K562 (cell line): ENCODE data around the gene ADGRG1. TPM values are rescaled to one million over a fixed set of nuclear protein-coding genes. Genes with fewer than 3 reads are reported as not detected.

ENCODE experiments used
- CHD2 ChIP-seq: IDR thresholded peaks from 2 replicates; pipeline ENCODE4 v1.6.1; 2011; ENCODE audit warnings: low read depth, low read length
- GATAD2B ChIP-seq: fragments of 450-650 bp; IDR thresholded peaks from 2 replicates; pipeline ENCODE4 v1.6.1; 2017; ENCODE audit warnings: mild to moderate bottlenecking, borderline replicate concordance
- HNRNPUL1 ChIP-seq: fragments of 200-400 bp; formaldehyde crosslinking; IDR thresholded peaks from 2 replicates; pipeline ENCODE4 v1.6.1; 2017; ENCODE audit warnings: low read length
- LARP7 ChIP-seq: fragments of 450-650 bp; IDR thresholded peaks from 2 replicates; pipeline ENCODE4 v1.6.1; 2016
- NR1H2 ChIP-seq: sonication (generic); formaldehyde crosslinking; IDR thresholded peaks from 2 replicates; pipeline ENCODE4 v1.4.0; 2020; ENCODE audit warnings: mild to moderate bottlenecking, missing genetic modification reagents
- NRF1 ChIP-seq, 2 experiments: fragments of 450-650 bp; IDR thresholded peaks in 1 of 2; conservative IDR thresholded peaks in 1 of 2; 2 replicates each; pipeline ENCODE4 v1.6.1; 2014; ENCODE audit warnings: mild to moderate bottlenecking in 2 of 2
- RBM17 ChIP-seq: fragments of 200-400 bp; formaldehyde crosslinking; IDR thresholded peaks from 2 replicates; pipeline ENCODE4 v1.6.1; 2017; ENCODE audit warnings: low read depth, mild to moderate bottlenecking, low read length, borderline replicate concordance
- THRAP3 ChIP-seq: fragments of 450-650 bp; IDR thresholded peaks from 2 replicates; pipeline ENCODE4 v1.6.1; 2016; ENCODE audit warnings: mild to moderate bottlenecking, inconsistent platforms, borderline replicate concordance
- ZBTB8A ChIP-seq: fragments of 450-650 bp; IDR thresholded peaks from 2 replicates; pipeline ENCODE4 v1.6.1; 2018; ENCODE audit warnings: mild to moderate bottlenecking, moderate library complexity; ENCODE audit not compliant: partially characterized antibody
- ZFP30 ChIP-seq: fragments of 250-450 bp; sonication (Bioruptor Pico); IDR thresholded peaks from 2 replicates; pipeline ENCODE4 v1.8.0; 2022; ENCODE audit warnings: moderate library complexity, mild to moderate bottlenecking, inconsistent platforms, borderline replicate concordance
- ZNF224 ChIP-seq: sonication (generic); formaldehyde crosslinking; IDR thresholded peaks from 2 replicates; pipeline ENCODE4 v1.8.0; 2022; ENCODE audit warnings: mild to moderate bottlenecking, missing genetic modification reagents
- ZNF57 ChIP-seq: fragments of 450-650 bp; formaldehyde crosslinking; IDR thresholded peaks from 2 replicates; pipeline ENCODE4 v1.4.0; 2020; ENCODE audit warnings: mild to moderate bottlenecking, moderate library complexity
- ZNF583 ChIP-seq: fragments of 250-450 bp; sonication (Bioruptor Pico); IDR thresholded peaks from 2 replicates; pipeline ENCODE4 v1.4.0; 2020
- ZNF830 ChIP-seq: fragments of 250-450 bp; sonication (Bioruptor Pico); IDR thresholded peaks from 2 replicates; pipeline ENCODE4 v1.5.0; 2021; ENCODE audit warnings: mild to moderate bottlenecking
- polyA plus RNA-seq, 8 experiments: library from polyadenylated mRNA; depleted of rRNA in 4 of 8; stranded (reverse) in 5 of 8; unstranded in 3 of 8; fragments of >200 nt; fragmentation: Nextera tagmentation in 2 of 8; fragmentation: Illumina TruSeq in 1 of 8; extraction: Ambion mirVana in 2 of 8; extraction: Trizol in 1 of 8; gene quantifications; 2 replicates each; pipeline versions ENCODE4 v1.2.1 to v1.2.3, GENCODE V29; 2011 to 2014; ENCODE audit warnings: inconsistent platforms in 1 of 8, missing spikeins in 1 of 8
- total RNA-seq, 7 experiments: library from RNA; depleted of rRNA in 6 of 7; stranded (reverse); fragments of >200 nt in 6 of 7; fragmentation: Illumina TruSeq in 2 of 7; extraction: Trizol in 2 of 7; gene quantifications; 2 replicates each; pipeline versions ENCODE4 v1.2.1 to v1.2.3, GENCODE V29; 2011 to 2021; ENCODE audit warnings: low replicate concordance in 1 of 7
- TF ChIP-seq, protein P1 (sequence below): fragments of 200-800 bp; sonication (Bioruptor generic); IDR thresholded peaks from 2 replicates; pipeline ENCODE4 v1.6.1; 2016; ENCODE audit warnings: missing genetic modification characterization, missing compliant biosample characterization
- TF ChIP-seq, protein P2 (sequence below): fragments of 250-450 bp; sonication (Bioruptor Pico); IDR thresholded peaks from 2 replicates; pipeline ENCODE4 v1.8.0; 2021; ENCODE audit warnings: moderate library complexity, mild to moderate bottlenecking, inconsistent platforms
- TF ChIP-seq, protein P3 (sequence below): fragments of 450-650 bp; IDR thresholded peaks from 2 replicates; pipeline ENCODE4 v1.6.1; 2017; ENCODE audit warnings: mild to moderate bottlenecking, moderate library complexity
- TF ChIP-seq, protein P4 (sequence below): fragments of 250-450 bp; sonication (Bioruptor Pico); IDR thresholded peaks from 2 replicates; pipeline ENCODE4 v1.5.0; 2022; ENCODE audit warnings: mild to moderate bottlenecking
- TF ChIP-seq, protein P5 (sequence below): fragments of 250-450 bp; sonication (Bioruptor Pico); IDR thresholded peaks from 2 replicates; pipeline ENCODE4 v1.5.1; 2021; ENCODE audit warnings: mild to moderate bottlenecking

ADGRG1 gene
- total and polyA plus RNA-seq, 9 of the 15 experiments (the other 6 are each of a cell fraction or from before 2014, with no cell fraction given), result 0.04 to 0.31 (median 0.16) TPM; not detected in 6

DNA sequence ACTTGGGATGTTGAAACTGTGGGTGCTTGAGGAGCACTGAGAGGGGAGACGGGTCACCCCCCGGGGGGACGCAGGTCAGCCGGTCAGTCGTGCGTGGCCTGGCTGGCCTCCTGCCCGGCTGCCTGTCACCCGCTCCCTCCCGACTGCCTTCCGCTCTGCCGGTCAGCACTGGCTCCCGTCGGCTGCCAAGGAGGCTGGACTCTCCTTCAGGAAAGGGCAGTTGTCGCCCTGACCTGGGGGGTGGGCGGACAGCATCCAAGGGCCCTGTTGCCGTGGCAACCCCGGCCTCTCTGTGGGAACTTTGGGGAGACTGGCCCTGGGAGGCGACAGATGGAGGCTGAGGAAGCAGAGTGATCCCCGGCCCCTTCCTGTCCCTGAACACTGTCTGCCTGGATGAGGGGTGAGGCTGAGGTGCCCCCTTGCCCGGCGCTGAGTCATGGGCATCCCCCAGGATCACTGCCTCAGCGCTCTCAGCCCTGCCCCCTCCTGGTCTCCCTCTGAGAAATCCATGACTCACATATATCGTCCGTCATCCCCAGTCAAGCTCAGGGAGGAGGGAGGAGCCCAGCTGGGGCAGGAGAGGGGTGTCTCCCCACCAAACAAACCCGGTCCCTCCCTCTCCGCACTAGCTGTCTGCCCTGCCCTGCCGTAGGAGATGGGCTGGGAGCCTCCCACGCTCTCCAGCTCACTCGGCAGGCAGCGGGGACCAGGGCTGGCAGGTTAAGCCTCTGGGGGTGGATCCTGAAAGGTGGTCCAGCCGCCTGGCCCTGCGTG, at the start of gene ADGRG1 (continued):
- TF ChIP-seq, protein P1, sequence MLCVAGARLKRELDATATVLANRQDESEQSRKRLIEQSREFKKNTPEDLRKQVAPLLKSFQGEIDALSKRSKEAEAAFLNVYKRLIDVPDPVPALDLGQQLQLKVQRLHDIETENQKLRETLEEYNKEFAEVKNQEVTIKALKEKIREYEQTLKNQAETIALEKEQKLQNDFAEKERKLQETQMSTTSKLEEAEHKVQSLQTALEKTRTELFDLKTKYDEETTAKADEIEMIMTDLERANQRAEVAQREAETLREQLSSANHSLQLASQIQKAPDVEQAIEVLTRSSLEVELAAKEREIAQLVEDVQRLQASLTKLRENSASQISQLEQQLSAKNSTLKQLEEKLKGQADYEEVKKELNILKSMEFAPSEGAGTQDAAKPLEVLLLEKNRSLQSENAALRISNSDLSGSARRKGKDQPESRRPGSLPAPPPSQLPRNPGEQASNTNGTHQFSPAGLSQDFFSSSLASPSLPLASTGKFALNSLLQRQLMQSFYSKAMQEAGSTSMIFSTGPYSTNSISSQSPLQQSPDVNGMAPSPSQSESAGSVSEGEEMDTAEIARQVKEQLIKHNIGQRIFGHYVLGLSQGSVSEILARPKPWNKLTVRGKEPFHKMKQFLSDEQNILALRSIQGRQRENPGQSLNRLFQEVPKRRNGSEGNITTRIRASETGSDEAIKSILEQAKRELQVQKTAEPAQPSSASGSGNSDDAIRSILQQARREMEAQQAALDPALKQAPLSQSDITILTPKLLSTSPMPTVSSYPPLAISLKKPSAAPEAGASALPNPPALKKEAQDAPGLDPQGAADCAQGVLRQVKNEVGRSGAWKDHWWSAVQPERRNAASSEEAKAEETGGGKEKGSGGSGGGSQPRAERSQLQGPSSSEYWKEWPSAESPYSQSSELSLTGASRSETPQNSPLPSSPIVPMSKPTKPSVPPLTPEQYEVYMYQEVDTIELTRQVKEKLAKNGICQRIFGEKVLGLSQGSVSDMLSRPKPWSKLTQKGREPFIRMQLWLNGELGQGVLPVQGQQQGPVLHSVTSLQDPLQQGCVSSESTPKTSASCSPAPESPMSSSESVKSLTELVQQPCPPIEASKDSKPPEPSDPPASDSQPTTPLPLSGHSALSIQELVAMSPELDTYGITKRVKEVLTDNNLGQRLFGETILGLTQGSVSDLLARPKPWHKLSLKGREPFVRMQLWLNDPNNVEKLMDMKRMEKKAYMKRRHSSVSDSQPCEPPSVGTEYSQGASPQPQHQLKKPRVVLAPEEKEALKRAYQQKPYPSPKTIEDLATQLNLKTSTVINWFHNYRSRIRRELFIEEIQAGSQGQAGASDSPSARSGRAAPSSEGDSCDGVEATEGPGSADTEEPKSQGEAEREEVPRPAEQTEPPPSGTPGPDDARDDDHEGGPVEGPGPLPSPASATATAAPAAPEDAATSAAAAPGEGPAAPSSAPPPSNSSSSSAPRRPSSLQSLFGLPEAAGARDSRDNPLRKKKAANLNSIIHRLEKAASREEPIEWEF (CRISPR knock-in tag), result no peak
- TF ChIP-seq RBM17 (no peak), ZNF224 (CRISPR knock-in tag) (no peak), HNRNPUL1 (no peak), THRAP3 (no peak), GATAD2B (no peak), ZNF57 (no peak), CHD2 (no peak), NRF1 (conservative IDR thresholded peaks at IDR 0.05 in 1 of 2, IDR thresholded peaks at IDR 0.05 in 1 of 2) (peak in 1 of 2 experiments; percentile 52; a peak in 2 of 4 replicates), LARP7 (no peak), ZNF583 (CRISPR knock-in tag) (no peak), ZBTB8A (no peak), ZFP30 (CRISPR knock-in tag) (no peak), NR1H2 (CRISPR knock-in tag) (no peak), ZNF830 (no peak)
- TF ChIP-seq, protein P2, sequence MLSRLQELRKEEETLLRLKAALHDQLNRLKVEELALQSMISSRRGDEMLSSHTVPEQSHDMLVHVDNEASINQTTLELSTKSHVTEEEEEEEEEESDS, result no peak
- TF ChIP-seq, protein P3, sequence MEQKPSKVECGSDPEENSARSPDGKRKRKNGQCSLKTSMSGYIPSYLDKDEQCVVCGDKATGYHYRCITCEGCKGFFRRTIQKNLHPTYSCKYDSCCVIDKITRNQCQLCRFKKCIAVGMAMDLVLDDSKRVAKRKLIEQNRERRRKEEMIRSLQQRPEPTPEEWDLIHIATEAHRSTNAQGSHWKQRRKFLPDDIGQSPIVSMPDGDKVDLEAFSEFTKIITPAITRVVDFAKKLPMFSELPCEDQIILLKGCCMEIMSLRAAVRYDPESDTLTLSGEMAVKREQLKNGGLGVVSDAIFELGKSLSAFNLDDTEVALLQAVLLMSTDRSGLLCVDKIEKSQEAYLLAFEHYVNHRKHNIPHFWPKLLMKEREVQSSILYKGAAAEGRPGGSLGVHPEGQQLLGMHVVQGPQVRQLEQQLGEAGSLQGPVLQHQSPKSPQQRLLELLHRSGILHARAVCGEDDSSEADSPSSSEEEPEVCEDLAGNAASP, result no peak
- TF ChIP-seq, protein P4, sequence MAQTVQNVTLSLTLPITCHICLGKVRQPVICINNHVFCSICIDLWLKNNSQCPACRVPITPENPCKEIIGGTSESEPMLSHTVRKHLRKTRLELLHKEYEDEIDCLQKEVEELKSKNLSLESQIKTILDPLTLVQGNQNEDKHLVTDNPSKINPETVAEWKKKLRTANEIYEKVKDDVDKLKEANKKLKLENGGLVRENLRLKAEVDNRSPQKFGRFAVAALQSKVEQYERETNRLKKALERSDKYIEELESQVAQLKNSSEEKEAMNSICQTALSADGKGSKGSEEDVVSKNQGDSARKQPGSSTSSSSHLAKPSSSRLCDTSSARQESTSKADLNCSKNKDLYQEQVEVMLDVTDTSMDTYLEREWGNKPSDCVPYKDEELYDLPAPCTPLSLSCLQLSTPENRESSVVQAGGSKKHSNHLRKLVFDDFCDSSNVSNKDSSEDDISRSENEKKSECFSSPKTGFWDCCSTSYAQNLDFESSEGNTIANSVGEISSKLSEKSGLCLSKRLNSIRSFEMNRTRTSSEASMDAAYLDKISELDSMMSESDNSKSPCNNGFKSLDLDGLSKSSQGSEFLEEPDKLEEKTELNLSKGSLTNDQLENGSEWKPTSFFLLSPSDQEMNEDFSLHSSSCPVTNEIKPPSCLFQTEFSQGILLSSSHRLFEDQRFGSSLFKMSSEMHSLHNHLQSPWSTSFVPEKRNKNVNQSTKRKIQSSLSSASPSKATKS, result no peak
- TF ChIP-seq, protein P5, sequence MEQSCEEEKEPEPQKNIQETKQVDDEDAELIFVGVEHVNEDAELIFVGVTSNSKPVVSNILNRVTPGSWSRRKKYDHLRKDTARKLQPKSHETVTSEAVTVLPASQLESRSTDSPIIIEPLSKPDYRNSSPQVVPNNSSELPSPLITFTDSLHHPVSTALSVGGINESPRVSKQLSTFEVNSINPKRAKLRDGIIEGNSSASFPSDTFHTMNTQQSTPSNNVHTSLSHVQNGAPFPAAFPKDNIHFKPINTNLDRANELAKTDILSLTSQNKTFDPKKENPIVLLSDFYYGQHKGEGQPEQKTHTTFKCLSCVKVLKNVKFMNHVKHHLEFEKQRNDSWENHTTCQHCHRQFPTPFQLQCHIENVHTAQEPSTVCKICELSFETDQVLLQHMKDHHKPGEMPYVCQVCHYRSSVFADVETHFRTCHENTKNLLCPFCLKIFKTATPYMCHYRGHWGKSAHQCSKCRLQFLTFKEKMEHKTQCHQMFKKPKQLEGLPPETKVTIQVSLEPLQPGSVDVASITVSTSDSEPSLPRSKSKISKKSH (CRISPR knock-in tag), result no peak
